ENCODE data around the gene SEPTIN5.
A peak's percentile ranks its signal among the peaks of the same experiment; 100 is the strongest.

The SEPTIN5 gene

GRCh38 chr22:19735665-19736510 lies 21.6 kb downstream of the SEPTIN5 start:
- DNase-seq, result no peak

- no peak for DNase-seq
Measured at GRCh38 chr22:19737846-19738663, 23.8 kb downstream of the SEPTIN5 start.

GRCh38 chr22:19738664-19739447 lies 24.6 kb downstream of the SEPTIN5 start:
- no peak for DNase-seq

GRCh38 chr22:19739448-19739895 lies 25.2 kb downstream of the SEPTIN5 start:
- no peak for DNase-seq

GRCh38 chr22:19739911-19740449 lies 25.7 kb downstream of the SEPTIN5 start:
- DNase-seq, result no peak

- no peak for DNase-seq
Measured at GRCh38 chr22:19740586-19740985, 26.3 kb downstream of the SEPTIN5 start.

GRCh38 chr22:19741053-19741452 lies 26.8 kb downstream of the SEPTIN5 start:
- no peak for DNase-seq

- no peak for DNase-seq
Measured at GRCh38 chr22:19742160-19743066, 28.1 kb downstream of the SEPTIN5 start.

- DNase-seq, result no peak
Measured at GRCh38 chr22:19743081-19743480, 28.8 kb downstream of the SEPTIN5 start.

GRCh38 chr22:19743651-19744050 lies 29.3 kb downstream of the SEPTIN5 start:
- DNase-seq, result no peak

GRCh38 chr22:19744350-19745006 lies 30.2 kb downstream of the SEPTIN5 start:
- DNase-seq, result no peak

- no peak for DNase-seq
Measured at GRCh38 chr22:19745155-19746101, 31.1 kb downstream of the SEPTIN5 start.

GRCh38 chr22:19746726-19747125 lies 32.4 kb downstream of the SEPTIN5 start:
- DNase-seq, result no peak

GRCh38 chr22:19747551-19747950 lies 33.2 kb downstream of the SEPTIN5 start:
- no peak for DNase-seq

- DNase-seq, result no peak
Measured at GRCh38 chr22:19748139-19748538, 33.8 kb downstream of the SEPTIN5 start.

- peak; percentile 5 for DNase-seq
Measured at GRCh38 chr22:19748991-19749664, 34.8 kb downstream of the SEPTIN5 start.

- no peak for DNase-seq
Measured at GRCh38 chr22:19749876-19750275, 35.6 kb downstream of the SEPTIN5 start.

- no peak for DNase-seq
Measured at GRCh38 chr22:19750507-19751490, 36.5 kb downstream of the SEPTIN5 start.

Data from MV-4-11 (cell line).